HK-2 (cell line): ENCODE measurements around the gene TPH2.

Source experiments
- DNase-seq: peaks from one replicate; pipeline ENCODE4 v3.0.0-alpha.2; 2018; ENCODE audit not compliant: unreplicated experiment

Gene TPH2

DNA sequence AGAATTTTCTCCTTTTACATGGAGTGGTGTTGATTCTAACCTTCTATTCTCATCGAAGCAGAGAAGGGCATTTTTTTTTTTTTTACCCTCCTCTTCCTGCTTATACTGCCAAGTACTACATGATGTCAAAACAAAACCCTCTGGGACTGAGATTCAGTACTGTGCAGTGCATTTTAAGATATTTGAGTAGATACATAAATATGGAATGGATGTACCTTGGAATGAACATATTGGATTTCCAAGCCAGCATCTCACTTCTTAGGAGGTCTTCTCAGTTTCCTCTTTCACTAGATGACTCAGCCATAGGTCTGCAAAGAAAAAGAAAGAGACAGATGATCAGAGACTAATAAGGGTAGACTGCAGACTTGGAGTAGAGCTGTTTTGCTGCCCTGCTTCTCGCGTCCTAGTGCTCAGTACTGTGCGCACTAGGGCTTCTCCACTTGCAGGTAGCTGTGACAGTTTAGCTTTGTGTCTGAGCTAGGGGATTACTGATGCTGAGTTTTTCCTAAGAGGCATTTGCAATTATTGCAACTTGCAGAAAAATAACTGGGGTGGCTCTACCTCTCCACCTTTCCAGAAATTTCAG, 20.4 kb downstream of the TPH2 start:
- no peak for DNase-seq

DNA sequence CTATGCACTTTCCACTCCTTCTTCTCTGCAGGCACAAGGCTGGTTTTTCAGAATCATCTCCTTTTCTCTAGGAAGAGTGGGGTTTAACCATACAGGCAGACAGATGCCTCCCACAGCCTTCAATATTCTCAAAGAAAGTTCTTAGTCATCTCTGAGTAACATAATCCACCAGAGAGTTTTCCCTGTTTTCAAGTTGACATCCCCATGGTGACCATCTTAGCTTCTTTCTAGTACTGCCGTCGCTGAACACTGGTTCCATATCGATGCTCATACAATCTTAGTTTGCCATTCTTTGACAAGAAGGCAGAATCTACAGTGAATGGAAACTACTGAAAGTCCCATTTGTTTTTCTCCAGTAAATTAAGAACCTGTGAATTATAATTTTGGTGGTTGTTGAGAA, 28.6 kb downstream of the TPH2 start:
- DNase-seq = no peak

DNA sequence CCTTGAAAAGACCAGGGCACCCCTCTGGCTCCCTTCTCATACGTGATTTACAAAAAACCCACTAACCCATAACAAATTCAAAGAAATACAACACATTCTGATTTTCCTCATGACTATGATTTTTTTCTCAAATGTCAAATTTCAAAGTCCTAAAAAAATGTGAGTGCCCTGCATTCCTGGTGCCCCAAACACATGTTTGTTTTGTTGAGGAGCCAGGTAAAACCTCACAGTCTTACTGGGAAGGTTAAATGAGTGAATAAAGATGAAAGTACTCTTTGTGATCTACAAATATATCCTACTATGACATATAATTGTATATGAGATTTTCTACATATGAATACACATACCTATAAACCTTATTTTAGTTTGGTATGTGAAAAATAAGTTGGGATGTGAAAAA, 30.7 kb downstream of the TPH2 start:
- no peak for DNase-seq

DNA sequence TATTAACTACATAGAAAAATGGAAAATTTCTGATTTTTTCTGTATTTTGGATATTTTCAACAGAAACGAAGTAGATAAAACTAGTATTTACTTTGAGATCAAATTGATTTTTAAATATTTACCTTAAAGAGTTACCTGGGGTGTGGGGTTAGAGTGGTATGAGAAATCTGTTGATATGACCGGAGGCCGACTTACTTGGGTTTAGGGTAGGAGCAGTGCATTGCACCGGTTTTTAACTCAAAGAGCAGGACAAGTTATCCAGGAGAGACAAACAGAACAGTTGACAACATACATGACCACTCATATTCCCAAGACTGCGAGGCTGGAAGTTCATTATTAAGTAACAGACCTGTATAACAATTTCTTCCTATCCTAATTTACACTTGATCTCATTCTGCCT, 31.4 kb downstream of the TPH2 start:
- DNase-seq = no peak

DNA sequence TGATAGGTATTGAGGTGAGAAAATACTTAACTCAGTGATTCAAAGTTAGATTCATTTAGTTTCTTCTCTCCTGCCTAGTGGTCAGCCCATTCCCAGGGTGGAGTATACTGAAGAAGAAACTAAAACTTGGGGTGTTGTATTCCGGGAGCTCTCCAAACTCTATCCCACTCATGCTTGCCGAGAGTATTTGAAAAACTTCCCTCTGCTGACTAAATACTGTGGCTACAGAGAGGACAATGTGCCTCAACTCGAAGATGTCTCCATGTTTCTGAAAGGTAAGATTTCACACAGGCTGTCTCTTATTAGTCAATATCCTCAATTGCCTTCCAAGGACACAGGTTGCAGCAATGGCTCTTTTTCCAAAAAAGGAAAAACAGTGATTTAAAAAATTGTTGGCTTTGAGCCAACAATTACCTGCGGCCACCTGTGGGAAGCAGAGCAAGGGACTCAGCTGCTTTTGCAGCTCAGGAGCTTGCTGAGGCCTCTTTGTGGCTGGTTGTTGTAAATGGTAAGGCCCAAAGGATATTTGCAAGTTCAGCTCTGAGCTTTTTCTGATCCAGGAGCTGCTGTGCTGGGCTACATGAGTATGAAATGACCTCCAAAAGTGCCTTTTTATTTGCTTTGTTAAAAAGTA, 33.9 kb downstream of the TPH2 start:
- no peak for DNase-seq

DNA sequence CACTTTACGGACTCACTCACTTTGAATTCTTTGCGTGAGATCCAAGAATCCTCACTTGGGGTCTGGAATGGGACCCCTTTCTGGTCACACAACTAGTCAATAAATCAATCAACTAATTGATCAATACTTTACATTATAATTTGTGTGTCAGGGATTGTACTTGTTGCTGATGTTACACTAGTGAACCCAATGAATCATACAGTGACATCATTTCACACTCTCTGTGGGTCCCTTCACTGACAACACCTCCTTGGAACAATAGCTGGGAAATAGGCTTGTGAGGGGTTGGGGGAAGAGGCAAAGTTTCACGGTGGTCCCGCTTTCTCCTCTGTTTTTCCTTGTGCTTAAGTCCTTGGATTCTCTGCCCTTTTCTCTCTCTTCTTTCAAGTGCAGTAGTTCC, 35.0 kb downstream of the TPH2 start:
- DNase-seq = no peak

DNA sequence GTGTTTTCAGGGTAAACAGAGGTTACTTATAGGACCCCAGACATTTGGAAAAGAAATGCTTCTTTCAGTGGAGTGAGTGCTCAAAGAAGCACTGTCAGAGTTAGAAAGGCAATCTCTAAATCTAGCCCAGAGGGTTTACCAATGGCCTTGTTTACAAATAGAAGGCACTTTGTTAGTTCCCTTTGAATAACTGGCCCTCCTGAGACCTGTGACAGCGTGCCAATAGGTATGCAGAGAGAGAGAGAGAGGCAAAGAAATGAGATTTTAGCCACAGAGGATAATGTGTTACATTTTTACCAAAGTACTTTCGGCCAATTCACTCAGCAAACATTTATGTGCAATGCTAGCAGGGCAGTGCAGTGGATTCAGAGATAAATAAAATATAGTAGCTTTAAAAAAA, 41.9 kb downstream of the TPH2 start:
- DNase-seq = no peak

DNA sequence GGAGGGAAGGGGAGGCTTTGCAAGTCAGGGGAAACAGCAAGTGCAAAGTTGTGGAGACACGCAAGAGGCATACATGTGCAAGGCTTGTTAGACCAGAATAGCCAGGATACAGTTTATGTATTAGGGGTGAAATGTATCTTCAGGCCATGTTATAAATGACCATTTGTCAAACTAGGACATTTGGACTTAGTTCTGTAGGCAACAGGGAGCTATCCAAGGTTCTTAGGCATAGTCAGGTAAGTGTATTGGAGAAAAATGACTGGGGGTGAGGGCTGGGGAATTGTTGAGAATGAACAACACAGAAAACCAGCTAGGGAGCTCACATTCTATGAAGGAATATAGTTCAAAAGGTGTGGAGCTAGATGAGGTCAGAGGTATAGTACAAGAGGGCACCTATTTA, 42.5 kb downstream of the TPH2 start:
- DNase-seq = no peak

DNA sequence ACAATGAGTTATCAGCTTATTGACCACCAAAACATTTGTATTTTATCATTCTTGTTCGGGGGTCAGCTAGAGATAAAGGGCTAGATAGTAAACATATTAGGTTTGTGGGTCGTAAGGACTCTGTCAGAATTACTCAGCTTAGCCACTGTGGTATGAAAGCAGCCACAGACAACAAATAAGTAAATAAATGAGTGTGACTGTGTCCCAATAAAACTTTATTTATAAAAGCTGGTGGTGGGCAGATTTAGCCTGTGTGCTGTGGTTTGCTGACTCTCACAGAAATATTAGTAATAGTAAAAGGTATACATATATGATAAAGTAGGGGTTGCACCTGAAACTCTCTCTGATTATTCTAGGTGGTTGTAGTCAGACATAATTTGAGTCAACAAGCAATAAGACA, 56.1 kb downstream of the TPH2 start:
- no peak for DNase-seq

DNA sequence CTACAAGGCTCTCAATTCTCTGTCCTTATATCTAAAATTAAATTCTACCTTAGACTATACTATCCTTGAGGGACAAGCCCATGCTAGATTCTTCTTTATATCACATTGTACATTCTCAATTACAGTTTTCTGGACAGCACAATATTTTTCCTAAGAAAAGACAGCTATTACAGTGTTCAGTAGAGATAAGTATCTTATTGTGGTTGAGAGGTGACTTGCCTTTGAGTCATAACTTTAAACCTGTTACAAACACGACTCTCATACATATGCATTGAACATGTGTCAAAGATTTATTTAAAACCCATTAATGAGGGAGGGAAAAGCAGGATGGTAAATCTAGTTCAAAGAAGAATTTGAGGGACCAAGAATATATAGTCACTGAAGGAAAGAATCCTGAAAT, 61.1 kb downstream of the TPH2 start:
- no peak for DNase-seq

DNA sequence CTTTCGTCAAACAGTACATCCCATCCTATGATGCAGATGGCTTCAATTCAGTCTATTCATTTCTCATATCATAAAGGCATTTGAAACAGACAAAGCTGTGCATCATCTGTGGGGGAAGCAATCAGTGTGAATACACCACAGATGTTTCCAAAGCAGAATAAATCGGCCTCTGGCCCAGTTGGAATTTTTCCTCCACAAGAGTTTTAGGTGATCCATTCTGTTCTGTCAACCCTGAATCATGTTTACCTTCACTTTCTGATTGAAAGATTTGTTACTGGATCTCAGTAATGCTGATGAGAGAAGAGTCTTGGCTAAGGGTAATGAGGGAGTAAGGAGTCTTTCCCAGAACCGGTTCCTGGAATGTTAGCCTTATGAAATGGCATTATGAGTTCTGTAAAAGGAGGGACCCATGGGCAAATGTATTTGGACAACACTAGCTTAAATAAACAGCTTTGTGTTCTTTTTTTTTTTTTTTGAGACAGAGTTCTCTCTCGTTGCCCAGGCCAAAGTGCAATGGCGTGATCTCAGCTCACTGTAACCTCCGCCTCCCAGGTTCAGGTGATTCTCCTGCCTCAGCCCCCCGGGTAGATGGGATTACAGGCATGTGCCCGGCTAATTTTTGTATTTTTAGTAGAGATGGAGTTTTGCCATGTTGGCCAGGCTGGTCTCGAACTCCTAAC, 62.5 kb downstream of the TPH2 start:
- no peak for DNase-seq

DNA sequence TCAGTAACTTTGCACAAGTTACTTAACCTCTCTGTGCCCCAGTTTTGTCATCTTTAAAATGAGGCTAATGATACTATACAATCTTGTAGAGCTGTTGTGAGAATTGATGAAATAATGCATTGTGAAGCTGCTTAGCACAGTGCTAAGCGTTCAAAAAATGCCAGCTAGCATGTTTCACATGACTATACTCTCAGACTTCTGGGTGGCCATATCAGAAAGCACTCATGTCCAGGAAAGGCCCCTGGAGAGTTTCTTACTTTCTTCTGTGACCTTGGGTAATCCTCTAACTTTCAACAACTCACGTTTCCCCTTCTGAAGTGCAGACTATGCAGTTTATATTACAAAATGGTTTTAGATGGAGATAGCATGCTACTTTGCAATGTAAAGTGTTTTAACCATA, 68.1 kb downstream of the TPH2 start:
- no peak for DNase-seq

DNA sequence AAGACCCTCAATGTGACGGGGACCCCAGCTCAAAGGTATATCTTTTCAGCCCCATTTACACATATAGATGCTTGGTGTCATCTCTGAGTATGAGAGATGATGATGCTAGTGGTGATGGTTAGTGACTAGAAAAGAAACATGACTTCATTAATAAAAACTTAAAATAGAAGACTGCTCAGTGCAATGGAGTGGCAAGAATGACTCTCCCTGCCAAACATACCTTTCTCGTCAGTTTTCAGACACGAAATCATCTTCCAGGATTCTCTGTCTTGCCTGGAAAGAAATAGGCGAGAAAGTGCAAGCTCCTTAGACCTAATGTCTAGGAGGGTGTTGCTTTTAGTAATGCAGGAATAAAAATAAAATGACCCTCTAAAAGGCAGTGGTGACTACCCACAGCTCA, 71.7 kb downstream of the TPH2 start:
- DNase-seq = no peak

DNA sequence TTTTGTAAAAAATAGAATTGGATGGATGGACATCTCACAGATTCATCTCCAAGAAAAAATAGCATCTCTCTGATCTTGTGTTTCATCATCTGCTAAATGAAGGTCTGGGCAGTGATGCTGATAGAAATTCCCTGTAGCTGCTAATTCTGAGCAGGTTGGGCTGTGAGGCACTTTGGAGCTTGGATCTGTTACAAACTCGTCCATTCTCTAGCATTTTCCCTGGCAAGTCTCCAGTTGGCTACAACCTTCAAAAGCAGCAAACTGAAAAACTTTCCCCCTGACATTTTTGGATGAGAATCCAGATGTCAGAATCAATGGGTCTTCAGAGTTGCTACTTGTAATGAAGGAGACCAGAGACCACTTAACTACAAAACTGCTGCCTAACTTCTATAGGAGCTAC, 72.7 kb downstream of the TPH2 start:
- DNase-seq = no peak

DNA sequence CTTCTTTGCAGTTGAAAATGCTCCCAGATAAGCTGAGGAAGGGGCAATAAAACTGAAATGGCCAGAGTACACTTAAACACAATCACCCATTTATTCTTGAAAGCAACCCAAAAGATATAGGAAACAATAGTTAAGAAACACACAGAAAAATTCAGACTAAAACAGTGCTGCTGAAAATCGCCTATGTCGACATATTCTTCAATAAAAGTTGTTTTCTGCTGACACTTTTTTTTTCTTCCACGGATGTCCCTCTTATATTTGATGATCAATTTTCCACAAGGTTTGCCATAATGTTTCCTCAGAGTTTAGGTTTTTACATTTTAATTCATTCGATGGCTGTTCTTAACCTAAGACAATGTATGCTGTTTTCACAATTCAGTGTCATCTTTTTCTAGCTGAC, 74.2 kb downstream of the TPH2 start:
- no peak for DNase-seq

DNA sequence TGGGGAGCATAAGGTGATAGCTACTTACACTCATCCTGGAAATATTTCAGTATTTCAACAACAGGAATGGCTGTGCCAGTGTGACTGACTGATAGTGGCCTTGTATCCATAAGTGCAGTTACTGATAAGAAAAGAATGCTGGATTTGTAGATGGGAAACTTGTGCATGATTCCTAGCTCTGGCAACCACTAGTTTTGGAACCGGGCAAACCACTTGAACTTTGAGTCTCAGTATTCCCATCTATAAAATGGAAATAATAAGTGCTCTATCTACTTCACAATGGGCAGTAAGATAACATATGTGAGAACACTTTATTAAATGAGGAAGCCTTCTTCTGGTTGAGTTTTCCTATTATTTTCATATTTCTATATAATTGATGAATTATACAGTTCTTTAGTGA, 77.2 kb downstream of the TPH2 start:
- DNase-seq = no peak

DNA sequence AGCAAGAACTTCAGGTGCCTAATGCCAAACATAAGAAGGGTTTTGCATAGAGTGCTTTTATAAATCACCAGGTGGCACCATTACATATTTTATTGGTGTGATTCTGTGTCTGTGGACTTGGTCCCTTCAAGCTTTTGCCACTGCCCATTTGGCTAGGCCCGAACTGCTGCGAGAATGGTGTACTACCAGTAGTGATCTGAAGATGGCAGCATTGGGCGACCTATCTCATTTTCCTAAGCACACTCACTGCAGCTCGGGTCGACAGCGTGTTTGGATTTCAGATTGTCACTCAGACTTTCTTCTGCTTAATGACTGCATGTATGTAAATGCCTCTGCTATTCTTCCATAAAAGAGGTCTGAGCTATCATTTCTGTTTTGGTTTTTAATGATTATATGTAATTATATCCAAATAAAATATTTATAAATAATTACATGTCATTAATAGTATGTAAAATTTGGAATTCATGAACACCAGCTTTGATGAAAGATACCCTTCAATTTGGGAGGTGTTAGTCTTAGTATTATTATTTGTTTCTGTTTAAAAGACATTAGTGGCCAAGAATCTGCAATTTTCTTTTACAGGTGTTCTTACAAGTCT, 78.5 kb downstream of the TPH2 start:
- peak; percentile 78 for DNase-seq

DNA sequence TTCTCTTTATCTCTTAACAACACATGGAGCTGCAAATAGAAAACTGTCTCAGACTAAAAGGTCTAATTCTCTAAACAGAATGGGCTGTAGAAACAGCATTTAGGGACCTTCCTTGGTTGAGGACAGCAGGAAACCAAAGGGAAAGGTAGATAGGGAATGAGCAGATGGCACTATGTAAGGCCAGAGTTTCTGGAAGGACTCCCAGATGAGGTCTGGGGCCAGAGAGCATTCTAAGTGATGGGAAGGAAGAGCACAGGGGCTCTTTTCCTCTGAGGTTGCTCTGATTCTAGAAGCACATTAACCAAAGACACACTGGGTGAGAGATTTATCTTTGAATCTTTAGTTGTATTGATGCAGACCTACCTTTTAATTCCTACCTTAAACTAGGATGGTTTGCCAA, 79.4 kb downstream of the TPH2 start:
- DNase-seq = no peak

DNA sequence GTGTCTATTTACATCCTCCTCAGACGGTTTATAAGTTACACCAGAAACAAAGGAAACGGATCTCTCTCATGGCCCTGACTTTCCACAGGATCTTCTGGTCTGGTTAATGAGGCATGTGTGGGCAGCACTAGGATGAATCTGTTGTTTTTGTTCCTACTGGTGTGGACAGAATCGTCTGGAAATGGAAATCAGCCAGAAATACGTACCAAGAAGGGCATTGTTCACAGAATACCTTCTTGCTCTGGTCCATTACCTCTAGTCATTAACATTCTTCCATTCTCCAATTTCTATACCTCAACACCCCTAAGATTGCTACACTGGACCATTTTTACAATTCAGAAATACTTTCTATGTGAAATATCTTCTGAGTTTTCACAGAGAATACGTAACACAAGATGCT, 86.0 kb downstream of the TPH2 start:
- no peak for DNase-seq

DNA sequence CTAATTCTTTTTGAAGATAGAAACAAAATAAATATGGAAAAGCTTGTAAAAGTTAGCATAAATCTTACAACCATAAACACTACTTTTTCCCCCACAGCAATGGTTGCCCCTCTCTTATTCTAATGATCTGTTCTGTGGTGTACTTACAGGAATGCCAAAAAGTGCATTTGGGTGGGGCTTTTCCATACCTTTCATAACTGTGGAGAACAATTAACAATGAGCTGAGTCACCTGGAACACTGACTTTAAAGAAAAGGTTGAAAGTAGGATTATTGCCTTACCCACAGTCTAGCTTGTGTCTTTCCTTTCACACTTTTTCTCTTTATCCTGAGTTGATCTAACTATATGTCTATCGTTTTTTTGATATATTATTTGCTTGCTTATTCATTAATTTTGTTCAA, 86.9 kb downstream of the TPH2 start:
- no peak for DNase-seq

DNA sequence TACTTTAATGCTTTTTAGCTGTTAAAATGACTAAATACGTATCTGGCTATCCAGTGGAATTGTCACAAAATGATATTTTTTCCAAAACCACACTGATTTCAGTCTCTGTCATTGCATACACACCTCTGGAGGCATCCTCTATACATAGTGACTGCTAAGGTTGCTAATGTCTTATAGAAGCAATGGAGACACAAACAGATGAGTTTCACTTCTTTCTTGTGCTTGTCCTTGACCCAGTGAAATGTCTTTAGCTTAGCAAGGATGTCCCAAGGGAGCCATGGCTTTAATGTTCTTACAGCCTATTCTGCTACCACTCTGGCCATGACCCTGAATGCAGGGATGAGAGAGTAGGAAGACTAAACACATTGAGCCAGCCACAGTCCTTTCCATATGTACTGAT, 90.3 kb downstream of the TPH2 start:
- no peak for DNase-seq

DNA sequence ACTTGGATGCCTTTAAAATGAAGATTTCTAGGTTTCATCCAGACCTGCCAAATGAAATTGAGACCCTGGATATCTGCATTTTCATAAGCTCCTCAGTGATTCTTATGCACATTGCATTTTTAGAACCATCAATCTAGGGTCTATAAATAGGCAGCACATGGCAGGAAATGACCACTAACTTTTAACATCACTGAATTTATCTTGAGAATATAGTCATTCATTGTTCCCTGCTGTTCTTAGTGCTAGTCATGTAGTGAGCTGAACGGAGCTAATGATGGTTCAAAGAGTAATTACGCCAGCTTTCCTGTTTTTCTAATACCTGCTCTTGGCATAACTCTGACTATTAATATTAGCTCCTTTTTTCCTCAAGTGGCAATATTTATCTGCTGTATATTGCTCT, 91.6 kb downstream of the TPH2 start:
- DNase-seq = no peak

DNA sequence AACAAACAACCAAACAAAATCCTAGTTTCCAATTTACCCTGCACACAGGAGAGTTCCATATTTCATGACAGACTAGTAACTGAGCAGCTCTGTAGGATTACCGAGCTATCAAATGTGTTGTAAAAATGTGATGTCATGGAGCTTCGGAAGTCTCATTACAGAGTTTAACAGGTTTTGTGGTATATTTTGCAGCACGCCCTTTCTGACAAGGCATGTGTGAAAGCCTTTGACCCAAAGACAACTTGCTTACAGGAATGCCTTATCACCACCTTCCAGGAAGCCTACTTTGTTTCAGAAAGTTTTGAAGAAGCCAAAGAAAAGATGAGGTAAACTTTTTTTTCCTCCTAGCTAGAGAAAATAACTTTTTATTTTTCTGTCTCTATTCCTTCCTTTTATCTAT, 92.4 kb downstream of the TPH2 start:
- no peak for DNase-seq
